CD8-positive, alpha-beta memory T cell (primary cell): ENCODE data around the gene EDC3. TPM values are rescaled to one million over a fixed set of nuclear protein-coding genes. Genes with fewer than 3 reads are reported as not detected.

Source experiments
- CTCF ChIA-PET: fragments of 350-600 bp; sonication (Branson Sonifier 250); formaldehyde crosslinking; loops from one replicate; lab custom pipeline; 2021; ENCODE audit warnings: antibody characterized with exemption; lab: Charles Lee
- POLR2A ChIA-PET: fragments of 350-600 bp; sonication (Branson Sonifier 250); formaldehyde crosslinking; loops from one replicate; lab custom pipeline; 2021; ENCODE audit warnings: antibody characterized with exemption; lab: Charles Lee
- DNase-seq, 5 donors: peaks; one replicate each; pipeline versions ENCODE4 v3.0.0 to v3.0.0-alpha.2; 2020 to 2022; ENCODE audit warnings: mixed read lengths in 1 of 5
- H3K27ac ChIP-seq: one replicate; pipeline ENCODE4 v1.7.0; 2013; ENCODE audit warnings: low read depth, mild to moderate bottlenecking, low read length, moderate library complexity
- H3K27me3 ChIP-seq: 2 replicates; pipeline ENCODE4 v1.7.0; 2013; ENCODE audit warnings: low read length, mild to moderate bottlenecking; ENCODE audit not compliant: insufficient read depth, poor library complexity, severe bottlenecking
- H3K36me3 ChIP-seq: 2 replicates; pipeline ENCODE4 v1.7.0; 2013; ENCODE audit warnings: mild to moderate bottlenecking, low read length, moderate library complexity; ENCODE audit not compliant: insufficient read depth
- H3K4me1 ChIP-seq: 2 replicates; pipeline ENCODE4 v1.7.0; 2013; ENCODE audit warnings: mild to moderate bottlenecking, low read length, moderate library complexity; ENCODE audit not compliant: insufficient read depth
- H3K4me3 ChIP-seq: 2 replicates; pipeline ENCODE4 v1.7.0; 2013; ENCODE audit warnings: mild to moderate bottlenecking, low read length
- H3K9me3 ChIP-seq: 2 replicates; pipeline ENCODE4 v1.7.0; 2013; ENCODE audit warnings: mild to moderate bottlenecking, low read length
- H3K27ac Mint-ChIP-seq, 8 donors: one replicate each; pipeline ENCODE4 v1.8.0; 2020 to 2021; ENCODE audit warnings: mixed read lengths in 8 of 8, mild to moderate bottlenecking in 6 of 8, inconsistent platforms in 3 of 8, moderate library complexity in 3 of 8
- H3K27me3 Mint-ChIP-seq, 2 donors: one replicate each; pipeline ENCODE4 v1.8.0; 2020 to 2021; ENCODE audit warnings: mixed read lengths in 2 of 2, mild to moderate bottlenecking in 1 of 2, moderate library complexity in 1 of 2
- H3K36me3 Mint-ChIP-seq, 3 donors: one replicate each; pipeline ENCODE4 v1.8.0; 2020 to 2021; ENCODE audit warnings: mixed read lengths in 3 of 3, inconsistent platforms in 1 of 3, mild to moderate bottlenecking in 1 of 3
- H3K4me1 Mint-ChIP-seq, 3 donors: one replicate each; pipeline ENCODE4 v1.8.0; 2020 to 2021; ENCODE audit warnings: mixed read lengths in 3 of 3, inconsistent platforms in 1 of 3, mild to moderate bottlenecking in 1 of 3
- H3K4me3 Mint-ChIP-seq, 7 donors: one replicate each; pipeline ENCODE4 v1.8.0; 2020 to 2021; ENCODE audit warnings: mixed read lengths in 7 of 7, mild to moderate bottlenecking in 6 of 7, moderate library complexity in 4 of 7, inconsistent platforms in 2 of 7
- H3K9me3 Mint-ChIP-seq, 5 donors: one replicate each; pipeline ENCODE4 v1.8.0; 2020 to 2022; ENCODE audit warnings: mixed read lengths in 5 of 5, mild to moderate bottlenecking in 3 of 5, moderate library complexity in 2 of 5, inconsistent platforms in 1 of 5
- polyA plus RNA-seq: library from polyadenylated mRNA; unstranded; fragments of 300-500 nt; fragmentation: Illumina TruSeq; gene quantifications from one replicate; pipeline ENCODE4 v1.2.3, GENCODE V29; 2021
- total RNA-seq, 2 experiments: library from RNA; stranded (reverse); gene quantifications; one replicate each; pipeline ENCODE4 v1.2.3, GENCODE V29; 2021

EDC3 gene
- total and polyA plus RNA-seq, 3 experiments from 2014 or later: 29.9 to 52.0 (median 50.9) TPM

DNA sequence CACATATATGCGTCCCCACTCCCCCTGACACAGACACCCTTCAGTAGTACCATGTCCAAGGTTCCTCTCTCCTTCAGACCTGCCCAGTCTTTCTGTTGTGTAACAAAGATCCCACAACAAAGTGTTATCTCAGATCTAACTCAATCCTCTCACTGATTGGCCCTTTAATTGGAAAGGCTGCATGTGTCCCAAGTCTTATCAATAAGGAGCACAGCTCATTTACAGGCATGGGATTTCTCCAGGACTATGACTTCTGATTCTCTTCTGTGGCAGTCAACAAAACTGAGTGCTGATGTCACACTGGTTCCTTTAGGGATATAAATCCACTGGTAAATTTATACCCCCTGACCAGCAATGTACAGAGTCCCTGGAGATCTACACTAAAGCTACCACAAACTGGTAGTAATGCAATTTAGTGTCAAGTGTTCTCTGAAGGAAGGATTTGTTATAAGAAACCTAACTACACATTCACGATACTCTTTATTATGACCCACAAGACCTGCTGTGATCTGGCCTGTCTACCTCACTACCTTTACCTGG is 52.1 kb downstream of the EDC3 start:
- H3K4me1 Mint-ChIP-seq: peaks cover 4 to 20% (median 12%) of the 10 kb centered on the region in 3 donors
- no peaks in the 10 kb centered on the region for H3K27me3 Mint-ChIP-seq
- no peaks in the 10 kb centered on the region for H3K4me1 ChIP-seq
- peaks cover 0 to 63% (median 11%) of the 10 kb centered on the region in 3 donors for H3K36me3 Mint-ChIP-seq
- no peak overlapping the region for H3K4me3 ChIP-seq
- ChIA-PET CTCF (interaction anchor here (1.9 kb wide), 1 partner anchor 10 kb away, joined by 5 read pairs; no protein-coding TSS in a partner anchor), POLR2A (interaction anchor here (1.3 kb wide), 1 partner anchor 11 kb away, joined by 3 read pairs; no protein-coding TSS in a partner anchor)
- peak overlapping the region in 5 of 8 donors; percentile 5 to 72 (median 39) for H3K27ac Mint-ChIP-seq
- no peaks in the 10 kb centered on the region for H3K9me3 Mint-ChIP-seq
- no peaks in the 10 kb centered on the region for H3K36me3 ChIP-seq
- no peak overlapping the region for H3K4me3 Mint-ChIP-seq
- no peaks in the 10 kb centered on the region for H3K9me3 ChIP-seq
- H3K27ac ChIP-seq: no peak overlapping the region
- no peak for DNase-seq
- H3K27me3 ChIP-seq: no peaks in the 10 kb centered on the region

DNA sequence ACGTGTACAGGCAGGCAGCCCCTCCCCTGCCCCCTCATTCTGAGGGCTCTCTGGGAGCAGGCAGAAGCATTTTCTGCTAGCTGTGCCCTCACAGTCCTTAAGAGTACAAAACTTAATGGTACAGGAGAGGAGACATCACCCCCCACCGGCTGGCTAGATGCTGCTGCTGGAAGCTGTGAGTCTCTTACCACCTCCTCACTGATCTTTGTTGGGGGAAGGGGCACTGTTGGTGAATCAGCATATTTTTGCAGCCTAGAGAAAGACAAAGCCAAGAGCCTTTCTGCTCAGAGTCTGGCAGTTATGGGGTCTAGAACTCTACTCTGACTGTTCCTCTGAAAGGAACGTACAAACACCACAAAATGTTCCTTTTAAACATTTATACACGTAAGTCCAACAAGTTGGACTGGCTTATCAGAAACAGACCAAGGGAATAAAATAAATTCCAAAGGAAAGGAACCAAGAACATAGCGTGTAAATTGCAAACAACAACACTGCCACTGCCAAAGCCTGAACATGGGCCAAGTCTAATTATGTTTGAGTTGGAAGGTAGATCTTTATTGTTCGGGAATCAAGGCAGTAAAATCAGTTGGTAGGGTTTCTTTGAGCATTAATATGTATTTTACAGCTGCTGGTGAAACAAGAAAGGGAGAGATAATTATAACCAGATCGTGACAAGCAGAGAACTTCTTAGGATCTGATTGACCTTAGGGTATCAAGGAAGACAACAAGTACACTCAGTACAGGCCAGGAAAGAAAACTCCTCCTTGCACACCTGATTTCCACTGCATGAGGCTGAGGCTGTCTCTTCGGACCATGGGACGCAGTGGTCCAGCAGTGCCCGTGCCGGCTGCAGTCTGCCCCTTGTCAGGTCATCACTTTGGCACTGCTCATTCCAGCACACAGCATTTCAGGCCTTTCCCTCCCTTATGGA is 52.8 kb downstream of the EDC3 start:
- no peaks in the 10 kb centered on the region for H3K36me3 ChIP-seq
- peaks cover 0 to 64% (median 11%) of the 10 kb centered on the region in 3 donors for H3K36me3 Mint-ChIP-seq
- peak overlapping the region in 3 of 8 donors; percentile 39 to 87 (median 72) for H3K27ac Mint-ChIP-seq
- peaks cover 3 to 13% (median 9%) of the 10 kb centered on the region in 3 donors for H3K4me1 Mint-ChIP-seq
- H3K4me3 Mint-ChIP-seq: no peak overlapping the region
- H3K4me1 ChIP-seq: no peaks in the 10 kb centered on the region
- no peaks in the 10 kb centered on the region for H3K9me3 ChIP-seq
- H3K9me3 Mint-ChIP-seq: no peaks in the 10 kb centered on the region
- ChIA-PET POLR2A (interaction anchor here (1.3 kb wide), 1 partner anchor 10 kb away, joined by 3 read pairs; no protein-coding TSS in a partner anchor), CTCF (interaction anchor here (1.9 to 16.2 kb wide), 2 partner anchors 9 to 127 kb away, joined by 5 to 180 read pairs; no protein-coding TSS in a partner anchor)
- no peak overlapping the region for H3K27ac ChIP-seq
- H3K27me3 Mint-ChIP-seq: no peaks in the 10 kb centered on the region
- no peak for DNase-seq
- no peaks in the 10 kb centered on the region for H3K27me3 ChIP-seq
- H3K4me3 ChIP-seq: no peak overlapping the region

DNA sequence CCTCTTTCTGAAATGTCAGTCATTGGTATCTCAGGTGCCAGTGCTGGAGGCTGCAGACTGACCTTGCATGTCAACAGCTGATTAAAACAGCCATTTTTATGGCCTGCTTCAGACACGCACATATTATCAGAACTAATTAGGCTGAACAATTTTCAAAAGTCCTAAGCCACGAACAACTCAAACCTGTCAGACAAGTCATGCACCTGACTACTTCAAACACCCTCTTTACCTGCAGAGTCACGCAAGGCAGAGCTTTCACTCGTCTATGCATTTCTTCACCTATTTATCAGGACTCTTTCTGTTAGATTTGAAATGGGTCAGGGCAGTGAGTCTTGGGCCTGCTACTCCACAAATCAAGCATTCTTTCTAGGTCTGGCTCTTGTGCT is 53.5 kb downstream of the EDC3 start:
- H3K36me3 ChIP-seq: no peaks in the 10 kb centered on the region
- POLR2A ChIA-PET: interaction anchor here (1.3 kb wide), 1 partner anchor 10 kb away, joined by 3 read pairs; no protein-coding TSS in a partner anchor
- no peaks in the 10 kb centered on the region for H3K4me1 ChIP-seq

DNA sequence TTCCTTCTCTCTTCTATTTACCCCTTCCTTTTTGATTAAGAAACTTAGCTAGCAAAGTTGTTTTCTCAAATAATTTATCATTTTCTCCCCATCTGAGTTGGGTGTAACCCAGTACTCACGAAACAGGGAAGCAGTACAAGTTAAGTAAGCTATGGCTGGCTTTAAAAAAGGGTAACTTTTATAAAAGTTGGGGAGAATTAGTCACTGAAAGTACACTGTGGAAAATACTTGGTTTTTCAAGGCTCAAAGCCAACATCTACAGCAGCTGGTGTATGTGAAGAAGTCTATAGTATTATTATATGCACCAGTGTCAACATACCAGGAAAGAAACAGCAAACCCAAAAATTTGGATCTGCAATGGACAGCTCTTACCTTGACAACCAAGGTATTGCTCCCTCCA is 54.7 kb downstream of the EDC3 start:
- Histone ChIP-seq H3K4me3 (no peak overlapping the region), H3K9me3 (no peaks in the 10 kb centered on the region), H3K36me3 (peaks cover 6% of the 10 kb centered on the region), H3K4me1 (no peaks in the 10 kb centered on the region), H3K27ac (no peak overlapping the region), H3K27me3 (no peaks in the 10 kb centered on the region)
- no peak for DNase-seq
- H3K4me1 Mint-ChIP-seq: peaks cover 0 to 9% (median 3%) of the 10 kb centered on the region in 3 donors
- H3K36me3 Mint-ChIP-seq: peaks cover 0 to 71% (median 10%) of the 10 kb centered on the region in 3 donors
- ChIA-PET POLR2A (no interaction called here), CTCF (interaction anchor here (1.0 to 16.2 kb wide), 5 partner anchors 9 to 309 kb away, joined by 3 to 180 read pairs (median 5); no protein-coding TSS in a partner anchor)
- H3K27ac Mint-ChIP-seq: peak overlapping the region in 3 of 8 donors; percentile 19 to 48 (median 29)
- no peaks in the 10 kb centered on the region for H3K27me3 Mint-ChIP-seq
- no peak overlapping the region for H3K4me3 Mint-ChIP-seq
- no peaks in the 10 kb centered on the region for H3K9me3 Mint-ChIP-seq

More for the DNA sequence above, 53.5 kb downstream of the EDC3 start:
- peak overlapping the region in 2 of 8 donors; percentile 36 to 62 for H3K27ac Mint-ChIP-seq
- CTCF ChIA-PET: interaction anchor here (16.2 kb wide), 1 partner anchor 128 kb away, joined by 180 read pairs; no protein-coding TSS in a partner anchor
- no peak overlapping the region for H3K4me3 ChIP-seq
- peaks cover 3 to 12% (median 7%) of the 10 kb centered on the region in 3 donors for H3K4me1 Mint-ChIP-seq
- no peak overlapping the region for H3K27ac ChIP-seq
- H3K36me3 Mint-ChIP-seq: peaks cover 0 to 67% (median 11%) of the 10 kb centered on the region in 3 donors
- H3K27me3 ChIP-seq: no peaks in the 10 kb centered on the region
- no peak overlapping the region for H3K4me3 Mint-ChIP-seq
- H3K27me3 Mint-ChIP-seq: no peaks in the 10 kb centered on the region
- H3K9me3 ChIP-seq: no peaks in the 10 kb centered on the region
- DNase-seq: no peak
- H3K9me3 Mint-ChIP-seq: no peaks in the 10 kb centered on the region

DNA sequence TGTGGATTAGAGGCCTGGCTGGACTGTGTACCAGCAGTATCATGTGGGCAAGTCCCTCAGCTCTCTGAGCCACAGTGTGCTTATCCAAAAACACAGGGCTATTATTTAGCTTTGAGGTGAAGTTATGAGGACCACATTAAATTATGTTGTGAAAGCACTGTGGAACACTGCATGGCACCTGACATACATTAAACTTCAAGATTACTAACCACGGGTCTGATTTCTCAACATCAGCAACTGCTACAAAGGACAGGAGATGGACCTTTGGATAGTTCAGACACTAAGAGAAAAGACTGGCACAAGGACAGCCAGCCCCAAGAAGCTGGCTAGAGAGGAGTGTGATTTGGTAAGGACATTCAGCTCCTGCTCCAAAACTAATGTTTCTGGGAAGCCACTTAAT is 58.8 kb downstream of the EDC3 start:
- Mint-ChIP-seq H3K4me1 (peaks cover 0 to under 1% (median under 1%) of the 10 kb centered on the region in 3 donors), H3K27ac (peak overlapping the region in 5 of 8 donors; percentile 19 to 67 (median 25)), H3K36me3 (peaks cover 0 to 89% (median 15%) of the 10 kb centered on the region in 3 donors), H3K27me3 (no peaks in the 10 kb centered on the region), H3K4me3 (no peak overlapping the region), H3K9me3 (no peaks in the 10 kb centered on the region)
- no peaks in the 10 kb centered on the region for H3K9me3 ChIP-seq
- no peaks in the 10 kb centered on the region for H3K27me3 ChIP-seq
- ChIA-PET CTCF (interaction anchor here (0.7 to 16.2 kb wide), 7 partner anchors 10 to 314 kb away, joined by 3 to 180 read pairs (median 19); no protein-coding TSS in a partner anchor), POLR2A (no interaction called here)
- no peak overlapping the region for H3K4me3 ChIP-seq
- peaks cover 24% of the 10 kb centered on the region for H3K36me3 ChIP-seq
- H3K4me1 ChIP-seq: no peaks in the 10 kb centered on the region
- no peak for DNase-seq
- no peak overlapping the region for H3K27ac ChIP-seq

DNA sequence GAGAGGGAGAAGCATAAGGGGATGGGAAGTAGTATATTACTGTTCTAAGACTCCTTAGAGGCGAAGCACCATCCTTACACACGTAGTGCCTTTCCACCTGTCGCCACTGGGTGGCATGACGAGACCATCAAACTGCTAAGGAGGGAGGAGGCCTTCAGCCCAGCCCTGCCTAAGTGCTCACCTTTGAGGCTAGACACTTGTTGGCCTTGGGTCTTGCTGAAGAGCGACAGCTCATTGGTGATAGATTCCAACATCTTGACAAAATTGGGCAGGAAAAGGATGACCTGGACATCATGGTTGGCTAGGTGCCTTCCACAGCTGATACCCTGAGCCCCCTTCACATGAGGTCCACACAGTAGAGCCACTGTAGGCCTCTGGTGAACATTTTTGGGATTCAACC is 60.6 kb downstream of the EDC3 start:
- Histone ChIP-seq H3K9me3 (no peaks in the 10 kb centered on the region), H3K4me1 (no peaks in the 10 kb centered on the region), H3K27ac (no peak overlapping the region), H3K27me3 (no peaks in the 10 kb centered on the region), H3K4me3 (no peak overlapping the region), H3K36me3 (peaks cover 34% of the 10 kb centered on the region)
- Mint-ChIP-seq H3K9me3 (no peaks in the 10 kb centered on the region), H3K27me3 (no peaks in the 10 kb centered on the region), H3K4me1 (peaks cover 0 to 2% (median 2%) of the 10 kb centered on the region in 3 donors), H3K4me3 (no peak overlapping the region), H3K36me3 (peaks cover 0 to 86% (median 13%) of the 10 kb centered on the region in 3 donors), H3K27ac (peak overlapping the region in 6 of 8 donors; percentile 4 to 77 (median 50))
- peak; percentile 48 to 81 (median 56) for DNase-seq
- ChIA-PET CTCF (interaction anchor here (0.5 to 16.2 kb wide), 33 partner anchors 8 to 322 kb away, joined by 3 to 180 read pairs (median 4); partner anchors contain the start of genes MPI, RPP25 and UBL7), POLR2A (interaction anchor here (0.9 kb wide), 1 partner anchor 133 kb away, joined by 3 read pairs; no protein-coding TSS in a partner anchor)

DNA sequence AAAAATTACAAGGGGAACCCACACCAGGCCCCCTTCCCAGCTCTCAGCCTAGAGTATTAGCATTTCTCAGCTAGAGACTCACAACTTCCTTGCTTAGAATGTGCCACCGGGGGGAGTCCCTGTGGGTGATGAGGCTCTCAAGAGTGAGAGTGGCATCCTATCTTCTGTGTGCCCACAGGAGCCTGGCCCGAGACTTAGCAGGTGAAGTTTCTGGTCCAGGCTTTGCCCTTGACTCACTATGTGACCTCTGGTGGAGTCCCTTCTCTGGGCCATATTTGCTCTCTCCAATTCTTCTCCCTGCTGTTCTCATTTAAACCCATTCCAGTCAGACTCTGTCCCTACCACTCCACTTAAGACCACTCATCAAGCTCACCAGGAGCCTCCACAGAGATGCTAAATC is 62.0 kb downstream of the EDC3 start:
- Histone ChIP-seq H3K27ac (no peak overlapping the region), H3K9me3 (no peaks in the 10 kb centered on the region), H3K36me3 (peaks cover 40% of the 10 kb centered on the region), H3K27me3 (no peaks in the 10 kb centered on the region), H3K4me1 (no peaks in the 10 kb centered on the region), H3K4me3 (no peak overlapping the region)
- Mint-ChIP-seq H3K36me3 (peaks cover 0 to 89% (median 13%) of the 10 kb centered on the region in 3 donors), H3K4me1 (peaks cover 0 to 2% (median 2%) of the 10 kb centered on the region in 3 donors), H3K27ac (peak overlapping the region in 3 of 8 donors; percentile 21 to 80 (median 48)), H3K9me3 (no peaks in the 10 kb centered on the region), H3K4me3 (no peak overlapping the region), H3K27me3 (no peaks in the 10 kb centered on the region)
- DNase-seq: no peak
- ChIA-PET CTCF (interaction anchor here (0.7 to 16.2 kb wide), 20 partner anchors 10 to 317 kb away, joined by 3 to 180 read pairs (median 5); partner anchors contain the start of genes FAM219B and UBL7), POLR2A (interaction anchor here (0.9 kb wide), 1 partner anchor 18 kb away, joined by 3 read pairs; the partner anchor contains the start of gene CLK3)
